ENCODE results near the gene GNAL.
"Not testable (repeated sequence)": the region's sequence is repeated elsewhere in the genome, so short reads cannot be mapped to it uniquely, and the experiment has no call there.

Gene GNAL

DNA sequence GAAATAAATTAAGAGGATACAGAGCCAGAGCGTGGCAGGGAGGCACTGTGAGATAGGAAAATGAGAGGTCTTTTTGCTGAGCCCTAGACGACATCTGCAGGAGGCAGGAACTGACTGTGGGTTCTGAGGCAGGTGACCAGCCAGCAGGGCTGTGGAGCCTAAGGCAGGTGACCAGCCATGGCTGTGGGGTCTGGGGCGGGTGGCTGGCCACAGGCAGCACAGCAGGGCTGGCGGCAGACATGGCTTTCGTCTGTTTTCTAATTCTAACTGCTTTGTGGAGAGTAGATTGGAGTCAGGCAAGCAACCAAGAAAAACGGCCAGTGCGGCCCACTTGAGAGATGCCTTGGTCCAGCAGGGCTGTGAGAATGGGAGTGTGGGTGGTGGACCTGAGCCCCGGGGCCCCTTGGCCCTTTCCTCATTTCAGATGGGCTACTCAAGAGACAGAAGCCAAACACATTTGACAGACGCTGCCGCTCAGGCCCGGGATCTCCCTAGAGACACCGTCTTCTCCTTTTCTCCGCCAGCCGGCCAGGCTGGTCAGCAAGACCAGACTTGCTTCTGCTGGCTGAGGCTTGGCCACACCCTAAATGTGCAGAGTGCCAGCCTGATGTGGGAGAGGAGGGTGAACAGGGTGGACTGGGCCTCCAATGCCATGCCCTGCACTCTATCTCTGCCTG, 19.7 kb upstream of the GNAL start:
- no peak for DNase-seq (ENCODE audit: low spot score)

DNA sequence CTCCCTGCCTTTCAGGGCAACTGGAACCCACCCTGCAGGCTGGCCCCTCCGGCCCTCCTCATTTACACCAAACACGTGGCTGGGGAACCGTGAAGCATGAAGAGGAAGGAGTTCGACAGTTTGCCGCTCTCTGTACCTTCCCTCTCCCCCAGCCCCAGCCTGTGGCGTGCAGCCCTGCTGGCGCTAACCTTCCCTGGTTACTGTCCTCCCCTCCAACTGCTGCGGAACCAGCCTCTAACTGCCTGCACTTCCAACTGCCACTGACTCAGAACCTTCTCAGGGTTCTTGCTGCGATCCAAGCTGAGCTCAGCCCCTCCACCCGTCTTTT, 19.2 kb upstream of the GNAL start:
- no peak for DNase-seq (ENCODE audit: low spot score)

DNA sequence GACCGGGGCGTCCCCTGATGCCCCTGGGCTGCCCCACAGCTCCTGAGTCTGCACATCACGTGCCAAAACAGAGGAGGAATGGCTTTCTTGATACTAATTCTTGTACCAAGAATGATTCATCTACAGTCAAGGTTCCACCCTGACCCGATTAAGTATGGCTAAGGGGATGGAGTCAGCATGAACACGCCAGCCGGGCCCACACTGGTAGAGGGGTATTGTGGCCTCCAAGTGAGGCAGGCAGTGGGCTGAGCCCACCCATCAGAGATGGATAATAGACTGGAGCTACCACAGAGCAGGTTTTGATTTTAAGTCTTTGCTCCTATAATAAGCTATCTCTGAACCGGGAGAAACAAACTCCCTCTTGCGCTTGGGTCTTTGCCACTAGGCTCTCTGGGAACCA, 17.9 kb upstream of the GNAL start:
- no peak for DNase-seq (ENCODE audit: low spot score)

DNA sequence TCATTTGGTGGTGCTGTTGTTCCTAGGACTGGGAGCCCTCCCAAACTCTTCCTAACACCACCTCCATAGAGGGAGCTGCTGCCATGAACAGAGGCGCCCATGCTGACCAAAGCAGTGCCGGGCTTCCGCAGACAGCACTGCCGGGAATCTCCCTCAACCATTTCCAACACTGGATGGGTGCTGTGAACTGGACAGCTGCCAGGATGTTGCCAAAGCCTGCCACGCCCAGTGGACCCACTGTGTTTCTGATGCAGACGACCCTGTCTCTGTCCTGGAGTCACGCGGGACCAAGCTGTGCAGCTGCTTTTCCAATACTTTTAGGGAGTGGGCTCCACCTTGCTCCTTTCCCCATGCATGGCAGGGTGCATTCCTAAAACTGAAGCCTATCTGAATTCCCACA, 16.9 kb upstream of the GNAL start:
- no peak for DNase-seq (ENCODE audit: low spot score)

DNA sequence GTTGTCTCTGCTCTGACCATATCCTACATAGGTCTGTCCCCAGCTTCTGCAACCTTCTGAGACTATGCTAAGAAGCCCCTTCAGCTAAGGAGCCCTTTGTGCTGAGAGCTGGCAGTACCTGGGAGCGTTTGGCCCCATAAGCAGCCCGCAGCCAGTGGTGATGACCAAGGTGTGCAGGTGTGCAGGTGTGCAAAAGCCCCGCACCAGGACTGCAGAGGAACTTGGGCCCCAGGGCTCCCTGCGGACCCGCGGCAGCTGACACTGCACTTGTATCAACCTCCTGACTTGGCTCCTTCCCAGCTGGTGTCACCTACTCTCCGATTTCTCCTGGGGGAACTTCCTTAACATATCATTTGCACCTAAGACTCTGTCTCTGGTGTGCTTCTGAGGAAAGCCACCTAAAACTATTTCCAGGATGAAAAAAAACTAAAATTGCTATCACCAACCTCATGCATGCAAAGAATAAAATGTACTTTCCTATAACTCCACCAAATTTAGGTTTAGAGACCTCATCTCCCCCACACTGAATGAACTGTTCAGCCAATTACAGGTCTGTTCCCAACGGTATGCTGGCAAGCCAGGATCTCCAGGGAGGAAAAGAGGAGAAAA, 16.1 kb upstream of the GNAL start:
- no peak for DNase-seq (ENCODE audit: low spot score)

DNA sequence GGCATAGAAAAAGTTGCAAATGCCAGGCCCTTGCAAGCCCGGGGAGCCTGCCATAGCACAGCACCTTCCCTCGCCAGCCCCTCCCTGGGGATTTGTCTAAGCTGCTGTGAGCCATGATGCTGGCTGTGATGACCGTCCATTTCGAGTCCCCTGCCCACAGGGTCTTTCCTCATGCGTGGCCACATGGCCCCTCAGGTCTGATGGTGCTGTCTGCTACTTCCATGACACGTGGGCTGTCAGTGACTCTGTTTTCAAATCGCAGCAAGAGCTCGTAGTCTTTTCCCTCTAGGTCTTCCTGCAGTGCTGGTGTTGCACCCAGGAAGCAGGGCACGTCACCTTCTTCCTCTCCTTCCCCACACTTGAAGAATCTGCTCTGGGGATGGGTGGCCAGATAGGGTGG, 15.5 kb upstream of the GNAL start:
- no peak for DNase-seq (ENCODE audit: low spot score)

DNA sequence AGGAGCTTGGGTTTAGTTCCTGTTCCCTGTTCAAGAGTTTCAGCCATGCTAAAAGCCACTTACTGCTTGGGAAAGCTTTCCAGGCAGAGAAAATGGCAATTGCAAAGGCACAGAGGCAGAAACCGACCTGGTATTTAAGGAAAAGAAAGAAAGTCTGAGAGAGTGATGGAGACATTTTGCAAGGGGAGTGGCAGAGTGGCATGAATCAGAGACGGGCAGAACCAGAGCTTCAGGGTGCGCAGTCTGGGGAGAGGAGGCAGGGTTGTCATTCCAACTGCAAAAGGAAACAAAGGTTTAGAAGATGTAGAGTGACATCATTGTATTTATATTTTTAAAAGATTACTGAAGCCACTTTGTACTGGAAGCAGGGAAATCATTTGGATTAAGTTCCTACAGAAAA, 14.9 kb upstream of the GNAL start:
- DNase-seq (ENCODE audit: low spot score), result no peak

DNA sequence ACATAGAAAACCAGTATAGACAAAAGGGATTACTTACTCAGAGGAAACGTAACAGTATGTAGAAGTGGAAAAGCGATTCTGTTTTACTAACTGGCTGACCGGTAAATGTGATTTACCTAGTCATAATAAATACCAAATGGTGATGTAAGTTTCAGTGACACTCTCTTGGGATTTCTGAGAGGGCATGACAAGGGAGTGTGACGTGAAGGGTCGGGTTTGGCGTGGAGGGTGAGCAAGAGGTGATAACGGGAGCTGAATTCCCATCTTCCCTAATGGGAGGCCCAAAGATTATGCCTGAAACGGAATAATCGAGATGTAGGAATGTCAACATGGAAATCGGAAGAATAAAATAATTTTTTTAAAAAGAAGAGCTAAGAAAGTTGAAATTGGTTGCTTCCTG, 12.7 kb upstream of the GNAL start:
- no peak for DNase-seq (ENCODE audit: low spot score)

DNA sequence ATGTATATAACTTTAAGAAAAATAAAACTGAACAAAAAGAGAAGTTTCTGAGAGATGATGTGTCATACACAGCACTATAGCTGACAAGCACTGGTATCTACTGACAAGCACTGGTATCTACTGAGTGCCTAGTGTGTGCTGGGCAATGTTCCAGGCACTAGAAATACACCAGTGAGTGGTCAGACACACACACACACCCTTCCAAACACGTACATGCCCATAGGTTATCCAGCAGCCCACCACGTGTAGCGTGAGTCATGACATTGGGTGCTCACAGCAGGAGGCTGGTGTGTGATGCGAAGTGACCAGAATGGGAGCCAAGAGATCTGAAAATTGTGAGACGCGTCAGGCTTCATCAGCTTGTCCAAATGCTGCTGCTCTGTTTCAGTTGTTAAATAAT, 12.2 kb upstream of the GNAL start:
- no peak for DNase-seq (ENCODE audit: low spot score)

DNA sequence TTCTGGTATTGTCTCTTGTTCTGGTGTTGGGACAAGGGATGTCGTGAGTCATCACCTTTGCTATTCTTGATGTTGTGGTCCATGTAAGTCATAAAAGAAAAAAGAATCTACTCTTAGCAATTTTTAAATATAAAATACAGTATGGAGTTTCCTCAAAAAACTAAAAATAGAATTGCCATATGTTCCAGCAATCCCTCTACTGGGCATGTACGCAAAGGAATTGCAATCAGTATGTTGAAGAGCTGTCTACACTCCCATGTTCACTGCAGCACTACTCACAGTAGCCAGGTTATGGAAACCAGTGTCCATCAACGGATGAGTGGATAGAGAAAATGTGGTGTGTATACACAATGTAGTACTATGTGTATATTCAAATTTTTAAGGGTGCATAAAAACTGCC, 10.9 kb upstream of the GNAL start:
- no peak for DNase-seq (ENCODE audit: low spot score)

DNA sequence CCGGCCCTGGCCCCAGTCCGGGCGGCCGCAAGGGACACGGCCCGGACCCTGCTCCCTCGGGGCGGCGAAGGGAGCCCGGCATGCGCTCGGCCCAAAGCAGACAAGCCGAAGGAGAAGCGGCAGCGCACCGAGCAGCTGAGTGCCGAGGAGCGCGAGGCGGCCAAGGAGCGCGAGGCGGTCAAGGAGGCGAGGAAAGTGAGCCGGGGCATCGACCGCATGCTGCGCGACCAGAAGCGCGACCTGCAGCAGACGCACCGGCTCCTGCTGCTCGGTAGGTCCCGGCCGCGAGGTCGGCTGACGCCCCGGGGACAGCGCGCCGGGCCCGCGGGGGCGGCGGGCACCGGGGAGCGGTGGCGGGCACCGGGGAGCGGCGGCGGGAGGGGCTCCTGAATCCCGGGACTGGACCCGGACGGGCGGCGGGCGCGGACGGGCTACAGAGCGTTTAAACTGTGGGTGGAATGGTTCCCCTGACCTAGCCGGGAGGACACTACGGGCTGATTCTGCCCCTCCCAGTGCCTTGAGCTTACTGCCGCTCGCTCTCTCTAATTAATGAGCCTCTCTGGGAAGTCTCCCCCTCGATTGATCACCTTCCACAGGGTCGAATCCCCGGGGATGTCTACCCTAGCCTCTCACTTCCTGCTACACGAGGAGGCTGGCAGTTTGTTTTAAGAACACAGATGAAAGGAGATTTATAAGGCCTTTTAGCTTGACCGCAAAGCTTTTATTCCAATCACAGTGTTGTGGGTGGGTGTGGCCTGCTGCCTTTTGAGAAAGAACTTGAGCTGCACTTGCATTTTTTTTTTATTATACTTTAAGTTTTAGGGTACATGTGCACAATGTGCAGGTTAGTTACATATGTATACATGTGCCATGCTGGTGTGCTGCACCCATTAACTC, 853 bp downstream of the GNAL start:
- DNase-seq (ENCODE audit: low spot score), result peak; percentile 43

DNA sequence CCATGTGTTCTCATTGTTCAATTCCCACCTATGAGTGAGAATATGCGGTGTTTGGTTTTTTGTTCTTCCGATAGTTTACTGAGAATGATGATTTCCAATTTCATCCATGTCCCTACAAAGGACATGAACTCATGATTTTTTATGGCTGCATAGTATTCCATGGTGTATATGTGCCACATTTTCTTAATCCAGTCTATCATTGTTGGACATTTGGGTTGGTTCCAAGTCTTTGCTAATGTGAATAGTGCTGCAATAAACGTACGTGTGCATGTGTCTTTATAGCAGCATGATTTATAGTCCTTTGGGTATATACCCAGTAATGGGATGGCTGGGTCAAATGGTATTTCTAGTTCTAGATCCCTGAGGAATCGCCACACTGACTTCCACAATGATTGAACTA, 1.6 kb downstream of the GNAL start:
- not testable (repeated sequence) for DNase-seq (ENCODE audit: low spot score)

DNA sequence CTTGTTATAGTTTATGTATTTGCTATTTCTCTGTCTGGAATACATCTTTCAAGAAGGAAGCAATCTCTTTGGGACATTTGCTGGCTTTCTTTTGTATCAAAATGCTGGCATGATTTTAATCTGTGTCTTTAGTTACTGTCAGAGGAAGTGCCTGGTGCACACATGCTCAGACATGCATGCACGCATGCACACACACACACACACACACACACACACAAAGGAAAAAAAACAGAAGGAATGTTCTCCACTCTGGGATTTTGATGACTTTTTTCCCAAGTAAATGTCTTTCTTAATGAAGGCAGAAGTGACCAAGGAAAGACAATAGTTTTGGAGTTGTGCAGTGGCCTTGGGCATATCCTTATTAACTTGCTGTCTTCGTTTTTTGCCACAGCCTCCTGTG, 6.7 kb downstream of the GNAL start:
- no peak for DNase-seq (ENCODE audit: low spot score)

DNA sequence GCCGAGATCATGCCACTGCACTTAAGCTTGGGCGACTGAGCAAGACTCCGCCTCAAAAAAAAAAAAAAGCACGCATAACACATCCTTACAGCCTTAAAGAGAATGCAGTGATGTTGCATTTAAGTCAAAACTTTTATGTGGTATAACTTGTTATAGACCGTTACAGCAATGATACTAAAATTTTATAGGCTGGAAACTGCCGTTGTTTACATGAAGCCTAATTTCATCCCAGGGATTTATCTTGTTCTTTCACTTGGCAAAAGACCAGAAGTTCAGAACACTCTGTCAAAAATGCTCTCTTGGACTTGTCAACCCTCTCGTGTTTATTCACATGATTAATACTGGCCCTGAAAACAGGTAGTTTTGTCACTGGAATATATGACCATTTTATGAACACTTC, 7.4 kb downstream of the GNAL start:
- DNase-seq (ENCODE audit: low spot score), result no peak

DNA sequence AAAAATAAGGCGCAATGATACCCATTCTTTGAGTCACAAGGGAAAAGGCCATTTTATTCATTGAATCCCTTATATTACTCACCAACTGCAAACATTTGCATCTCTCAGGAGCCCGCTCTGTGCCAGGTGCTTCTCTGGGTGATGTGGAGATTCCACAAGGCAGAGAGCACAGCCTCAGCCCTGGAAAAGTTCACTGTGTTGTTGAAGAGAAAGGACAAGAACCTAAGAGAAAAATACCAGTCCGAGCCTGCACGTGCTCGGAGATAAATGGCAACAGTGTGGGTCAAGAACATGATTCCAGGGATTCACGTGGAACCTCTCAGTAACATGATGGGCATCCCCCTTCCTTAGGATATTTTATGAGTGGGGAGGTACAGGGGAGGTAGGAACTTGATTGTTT, 11.8 kb downstream of the GNAL start:
- DNase-seq (ENCODE audit: low spot score), result no peak

DNA sequence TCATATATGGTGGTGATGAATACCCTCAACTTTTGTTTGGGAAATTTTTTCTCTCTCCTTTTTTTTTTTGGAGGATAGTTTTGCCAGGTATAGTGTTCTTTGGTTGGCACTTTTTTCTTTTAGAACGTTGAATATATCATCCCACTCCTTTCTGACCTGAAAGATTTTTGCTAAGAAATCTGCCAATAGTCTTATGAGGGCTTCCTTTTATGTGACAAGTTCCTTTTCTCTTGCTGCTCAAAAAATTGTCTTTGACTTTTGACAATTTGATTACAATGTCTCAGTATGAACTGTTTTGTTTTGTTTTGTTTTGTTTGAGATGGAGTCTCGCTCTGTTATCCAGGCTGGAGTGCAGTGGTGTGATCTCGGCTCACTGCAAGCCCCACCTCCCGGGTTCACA, 21.5 kb downstream of the GNAL start:
- DNase-seq (ENCODE audit: low spot score), result no peak

DNA sequence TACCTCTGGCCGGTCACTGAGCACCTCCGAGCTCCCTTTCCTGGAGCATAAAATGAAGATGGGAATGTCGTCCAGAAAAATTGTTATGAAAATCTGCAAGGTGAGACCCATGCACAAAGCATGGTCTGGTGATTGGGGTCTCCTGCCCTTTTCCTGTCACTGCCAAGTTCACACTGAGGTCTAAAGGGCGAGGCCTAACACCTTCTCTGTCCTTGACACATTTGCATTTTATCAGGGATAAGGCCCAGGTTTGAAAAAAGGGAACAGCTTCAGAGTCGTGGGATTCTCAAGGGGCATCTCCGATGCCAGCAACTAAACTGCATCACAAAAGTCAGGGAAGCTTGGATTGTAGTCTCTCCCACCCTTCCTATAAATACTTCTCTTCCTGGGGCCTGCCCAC, 24.7 kb downstream of the GNAL start:
- no peak for DNase-seq (ENCODE audit: low spot score)

DNA sequence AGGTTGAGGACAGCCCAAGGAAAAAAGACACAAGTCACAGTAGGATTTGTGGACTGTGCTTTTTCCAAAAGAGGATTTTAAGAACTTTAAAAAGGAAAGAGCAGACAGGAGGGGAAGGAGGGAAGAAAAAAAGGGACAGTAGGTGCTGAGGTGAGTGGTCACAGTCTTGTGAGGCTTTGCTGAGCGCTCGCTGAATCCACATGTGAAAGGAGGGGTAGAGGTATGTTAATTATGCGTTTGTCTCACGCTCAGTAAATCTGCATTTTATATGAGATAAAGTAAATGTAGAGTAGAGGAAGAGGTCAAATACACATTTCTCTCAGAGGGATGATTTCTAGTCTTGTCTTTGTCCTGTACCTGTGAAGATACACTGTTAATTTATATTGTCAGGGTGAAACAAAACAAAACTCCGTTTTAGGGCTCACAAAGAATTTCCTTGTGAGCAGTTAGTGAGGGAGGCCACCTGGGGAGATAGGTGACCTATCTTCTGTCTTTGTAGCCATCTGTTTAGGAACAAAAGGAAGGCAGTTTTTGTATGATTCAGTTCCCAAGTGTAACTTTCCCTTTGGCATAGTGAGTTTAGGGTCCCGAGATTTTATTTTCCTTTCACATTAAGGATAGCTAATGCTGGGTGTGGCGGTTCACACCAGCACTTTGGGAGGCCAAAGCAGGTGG, 25.3 kb downstream of the GNAL start:
- no peak for DNase-seq (ENCODE audit: low spot score)

DNA sequence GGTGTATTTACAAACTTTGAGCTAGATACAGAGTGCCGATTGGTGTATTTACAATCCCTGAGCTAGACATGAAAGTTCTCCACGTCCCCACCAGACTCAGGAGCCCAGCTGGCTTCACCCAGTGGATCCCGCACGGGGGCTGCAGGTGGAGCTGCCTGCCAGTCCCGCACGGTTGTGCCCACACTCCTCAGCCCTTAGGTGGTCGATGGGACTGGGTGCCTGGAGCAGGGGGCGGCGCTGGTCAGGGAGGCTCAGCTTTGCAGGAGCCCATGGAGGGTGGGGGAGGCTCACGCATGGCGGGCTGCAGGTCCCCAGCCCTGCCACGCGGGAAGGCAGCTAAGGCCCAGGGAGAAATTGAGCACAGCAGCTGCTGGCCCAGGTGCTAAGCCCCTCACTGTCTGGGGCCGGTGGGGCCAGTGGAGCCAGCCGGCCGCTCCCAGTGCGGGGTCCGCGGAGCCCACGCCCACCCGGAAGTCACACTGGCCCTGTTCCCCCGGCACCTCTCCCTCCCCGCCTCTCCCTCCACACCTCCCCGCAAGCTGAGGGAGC, 27.8 kb downstream of the GNAL start:
- not testable (repeated sequence) for DNase-seq (ENCODE audit: low spot score)

DNA sequence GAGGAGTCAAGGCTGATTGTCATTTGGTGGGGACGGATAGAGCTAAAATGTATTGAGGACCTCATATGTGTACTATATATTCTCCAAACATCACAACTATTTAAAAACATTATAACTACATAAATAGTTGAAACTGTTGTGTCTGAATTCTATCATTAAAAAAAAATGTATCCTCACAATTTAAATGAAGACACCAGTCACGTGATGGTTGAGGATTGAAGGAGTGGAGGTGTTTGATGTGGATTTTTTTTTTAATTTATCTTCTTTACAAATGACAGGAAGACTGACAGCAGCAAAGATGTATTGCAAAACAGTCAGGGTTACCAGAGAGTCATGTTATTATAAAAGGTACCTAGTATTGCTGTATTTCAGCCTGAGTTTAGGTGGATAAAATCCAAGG, 30.0 kb downstream of the GNAL start:
- no peak for DNase-seq (ENCODE audit: low spot score)

DNA sequence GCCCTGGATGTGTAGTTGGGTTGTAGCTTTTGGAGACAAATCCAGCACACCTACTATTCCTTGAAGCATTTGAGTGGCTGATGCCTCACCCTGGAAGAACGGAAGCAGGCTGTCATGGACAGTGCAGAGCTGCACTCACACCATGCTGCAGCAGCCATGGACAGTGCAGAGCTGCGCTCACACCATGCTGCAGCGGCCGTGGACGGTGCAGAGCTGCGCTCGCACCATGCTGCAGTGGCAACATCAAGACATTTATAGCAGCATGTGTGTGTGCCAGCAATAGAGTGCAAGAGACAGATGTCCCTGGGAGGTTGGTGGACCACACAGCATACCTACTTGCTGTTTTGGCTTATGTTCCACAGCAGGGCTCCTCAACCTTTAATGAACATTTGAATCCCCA, 30.6 kb downstream of the GNAL start:
- DNase-seq (ENCODE audit: low spot score), result no peak

DNA sequence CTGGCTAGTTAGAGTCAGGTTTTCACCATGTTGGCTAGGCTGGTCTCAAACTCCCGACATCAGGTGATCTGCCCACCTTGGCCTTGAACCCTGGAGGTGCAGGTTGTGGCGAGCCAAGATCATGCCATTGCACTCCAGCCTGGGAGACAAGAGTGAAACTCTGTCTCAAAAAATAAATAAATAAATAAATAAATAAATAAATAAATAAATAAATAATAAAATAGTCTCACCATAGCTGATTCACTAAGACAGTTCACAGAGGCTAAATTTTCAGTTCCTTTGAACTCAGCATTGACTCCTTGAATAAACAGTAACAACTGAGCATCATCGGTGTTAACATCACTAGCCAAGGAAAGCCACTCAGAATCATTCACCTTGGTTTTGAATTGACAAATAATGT, 32.7 kb downstream of the GNAL start:
- DNase-seq (ENCODE audit: low spot score), result no peak

DNA sequence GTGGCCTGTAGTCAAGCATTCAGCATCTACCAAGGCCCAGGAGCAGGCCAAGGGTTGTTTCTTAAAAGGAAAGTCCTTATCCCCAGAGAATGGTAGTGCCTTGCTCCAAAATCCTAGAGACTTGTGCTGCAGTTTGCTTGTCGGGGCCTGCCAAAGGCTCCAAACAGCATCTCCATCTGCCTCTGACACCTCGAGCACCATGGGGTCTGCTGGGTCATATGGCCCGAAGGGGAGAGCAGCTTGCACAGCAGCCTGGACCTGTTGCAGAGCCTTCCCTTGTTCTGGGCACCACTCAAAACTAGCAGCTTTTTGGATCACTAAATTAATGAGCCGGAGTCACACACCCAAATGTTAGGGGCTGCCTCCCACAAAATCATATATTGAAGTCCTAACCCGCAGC, 35.7 kb downstream of the GNAL start:
- no peak for DNase-seq (ENCODE audit: low spot score)

Measured in AG08396 (cell line).